Measurements from ENCODE around the gene CAMK2B. TPM values are rescaled to one million over a fixed set of nuclear protein-coding genes. Genes with fewer than 3 reads are reported as not detected.

The CAMK2B gene
- total and polyA plus RNA-seq, 2 of the 13 experiments (the other 11 are each of a cell fraction or from before 2014, with no cell fraction given): 0.27 to 0.48 TPM

- Histone ChIP-seq H4K20me1 (ENCODE audit: insufficient read depth, low read length) (no peaks in the 10 kb centered on the region), H2AFZ (ENCODE audit: low read length) (no peak within 1 kb of the TSS), H3K27me3 (ENCODE audit: control insufficient read depth in 1 of 2, insufficient read depth in 2 of 2, low read length in 2 of 2) (peaks cover 2 to 9% of the 10 kb centered on the region in 2 experiments; a peak in 2 of 5 replicates), H3K9ac (ENCODE audit: insufficient read depth, low read depth, low read length) (no peak within 1 kb of the TSS), H3K36me3 (replicated peaks in 1 of 2; ENCODE audit: control insufficient read depth in 1 of 2, insufficient read depth in 2 of 2, low read length in 2 of 2) (no peaks in the 10 kb centered on the region), H3K27ac (ENCODE audit: extremely low read length, insufficient read depth, low read length) (no peak within 1 kb of the TSS), H3K4me3 (replicated peaks in 1 of 3; ENCODE audit: insufficient read depth in 1 of 3, low read depth in 2 of 3, low read length in 3 of 3) (peak within 1 kb of the TSS in 1 of 3 experiments; percentile 11; a peak in 1 of 6 replicates), H3K79me2 (ENCODE audit: insufficient read depth, low read length) (no peaks in the 10 kb centered on the region), H3K4me1 (ENCODE audit: insufficient read depth, low read length) (peaks cover 8% of the 10 kb centered on the region; the same call in 1 of the 2 replicates), H3K4me2 (ENCODE audit: low read depth, low read length) (peak within 1 kb of the TSS; percentile 37), H3K9me3 (ENCODE audit: low read length) (no peaks in the 10 kb centered on the region)
- DNase-seq (ENCODE audit: low spot score) (no peak), ATAC-seq (no peak), FAIRE-seq (no peak)
- 51% methylated on average over 4 of the region's 11 CpGs for WGBS (ENCODE audit: low lambda C conversion rate)
- POLR2A ChIA-PET: no interaction called here
- in situ Hi-C loops (cut with HindIII; ENCODE audit: extremely low pct_ligation_motif_present, low pct_unique_long_range_greater_than_20kb) (no loop called here), intact Hi-C loops (cut with micrococcal nuclease; ENCODE audit: unreplicated experiment) (loop anchor here (5.0 kb wide), 1 partner anchor 933 kb away; no protein-coding TSS in a partner anchor)
- TF ChIP-seq RFX1 (IDR thresholded peaks at IDR 0.05) (peak; percentile 29; the same call in 1 of the 2 replicates), TARDBP (CRISPR knock-in tag; IDR thresholded peaks at IDR 0.05) (no peak)
- CTCF ChIA-PET (ENCODE audit: low intra/inter-chr PET ratio, low total read pairs): no interaction called here
- no TSS peak for BruUV-seq (replicated peaks)
Measured at GRCh38 chr7:44189286-44189992, 136.0 kb downstream of the CAMK2B start, which contains the start of gene GCK. Gene GCK, minus strand, starts transcription at chr7:44189439. Its CDS starts 486 bp downstream, at chr7:44188953.

GRCh38 chr7:44188480-44189225, 136.7 kb downstream of the CAMK2B start:
- intact Hi-C loops (cut with micrococcal nuclease; ENCODE audit: unreplicated experiment): loop anchor here (5.0 kb wide), 1 partner anchor 934 kb away; no protein-coding TSS in a partner anchor
- Histone ChIP-seq H3K27me3 (ENCODE audit: control insufficient read depth in 1 of 2, insufficient read depth in 2 of 2, low read length in 2 of 2) (peaks cover 2 to 12% of the 10 kb centered on the region in 2 experiments; a peak in 2 of 5 replicates), H3K9ac (ENCODE audit: insufficient read depth, low read depth, low read length) (no peak overlapping the region), H4K20me1 (ENCODE audit: insufficient read depth, low read length) (no peaks in the 10 kb centered on the region), H2AFZ (ENCODE audit: low read length) (no peak overlapping the region), H3K4me3 (replicated peaks in 1 of 3; ENCODE audit: insufficient read depth in 1 of 3, low read depth in 2 of 3, low read length in 3 of 3) (peak overlapping the region in 1 of 3 experiments; percentile 11; a peak in 1 of 6 replicates), H3K79me2 (ENCODE audit: insufficient read depth, low read length) (no peaks in the 10 kb centered on the region), H3K36me3 (replicated peaks in 1 of 2; ENCODE audit: control insufficient read depth in 1 of 2, insufficient read depth in 2 of 2, low read length in 2 of 2) (no peaks in the 10 kb centered on the region), H3K27ac (ENCODE audit: extremely low read length, insufficient read depth, low read length) (no peak overlapping the region), H3K9me3 (ENCODE audit: low read length) (no peaks in the 10 kb centered on the region), H3K4me1 (ENCODE audit: insufficient read depth, low read length) (peaks cover 8% of the 10 kb centered on the region; the same call in 1 of the 2 replicates), H3K4me2 (ENCODE audit: low read depth, low read length) (peak overlapping the region; percentile 37)
- no peak for ATAC-seq
- 45% methylated on average over 7 of the region's 16 CpGs for WGBS (ENCODE audit: low lambda C conversion rate)
- no peak for DNase-seq (ENCODE audit: low spot score)
- no TSS peak for BruUV-seq (replicated peaks)
- ChIA-PET POLR2A (no interaction called here), CTCF (ENCODE audit: low intra/inter-chr PET ratio, low total read pairs) (no interaction called here)
- in situ Hi-C loops (cut with HindIII; ENCODE audit: extremely low pct_ligation_motif_present, low pct_unique_long_range_greater_than_20kb): no loop called here
- FAIRE-seq: no peak
- TF ChIP-seq FOSL1 (CRISPR knock-in tag; IDR thresholded peaks at IDR 0.05; ENCODE audit: borderline replicate concordance): no peak
- peak; percentile 48 for TF ChIP-seq GABPB1 (CRISPR knock-in tag; IDR thresholded peaks at IDR 0.05)
- TF ChIP-seq IKZF5 (CRISPR knock-in tag; IDR thresholded peaks at IDR 0.05): no peak
- no peak for TF ChIP-seq KAT7 (CRISPR knock-in tag; IDR thresholded peaks at IDR 0.05; ENCODE audit: borderline replicate concordance)
- no peak for TF ChIP-seq USF2 (IDR thresholded peaks at IDR 0.05; ENCODE audit: low read depth, low read length)
- TF ChIP-seq USF2 (CRISPR knock-in tag; IDR thresholded peaks at IDR 0.05; ENCODE audit: borderline replicate concordance): no peak
- TF ChIP-seq JUNB (CRISPR knock-in tag; IDR thresholded peaks at IDR 0.05; ENCODE audit: borderline replicate concordance): no peak
- TF ChIP-seq ZBTB42 (CRISPR knock-in tag; IDR thresholded peaks at IDR 0.05): no peak
- TF ChIP-seq SP1 (IDR thresholded peaks at IDR 0.05): no peak
- TF ChIP-seq SP1 (CRISPR knock-in tag; IDR thresholded peaks at IDR 0.05): no peak
- no peak for TF ChIP-seq NFKB2 (CRISPR knock-in tag; IDR thresholded peaks at IDR 0.05; ENCODE audit: borderline replicate concordance)
- 0 out of 2 replicates have a peak, but pooled peaks have one; percentile 14 for TF ChIP-seq ELF3 (CRISPR knock-in tag; IDR thresholded peaks at IDR 0.05)
- TF ChIP-seq ZNF317 (CRISPR knock-in tag; IDR thresholded peaks at IDR 0.05): no peak
